GM18909 (cell line): ENCODE results near the gene FSTL4.

ENCODE experiments used
- ATAC-seq: cut with Tn5 transposase; IDR thresholded peaks from one replicate; pipeline ENCODE4 v1.9.1; 2021; ENCODE audit warnings: mild to moderate bottlenecking; ENCODE audit not compliant: unreplicated experiment, poor library complexity

Gene FSTL4

DNA sequence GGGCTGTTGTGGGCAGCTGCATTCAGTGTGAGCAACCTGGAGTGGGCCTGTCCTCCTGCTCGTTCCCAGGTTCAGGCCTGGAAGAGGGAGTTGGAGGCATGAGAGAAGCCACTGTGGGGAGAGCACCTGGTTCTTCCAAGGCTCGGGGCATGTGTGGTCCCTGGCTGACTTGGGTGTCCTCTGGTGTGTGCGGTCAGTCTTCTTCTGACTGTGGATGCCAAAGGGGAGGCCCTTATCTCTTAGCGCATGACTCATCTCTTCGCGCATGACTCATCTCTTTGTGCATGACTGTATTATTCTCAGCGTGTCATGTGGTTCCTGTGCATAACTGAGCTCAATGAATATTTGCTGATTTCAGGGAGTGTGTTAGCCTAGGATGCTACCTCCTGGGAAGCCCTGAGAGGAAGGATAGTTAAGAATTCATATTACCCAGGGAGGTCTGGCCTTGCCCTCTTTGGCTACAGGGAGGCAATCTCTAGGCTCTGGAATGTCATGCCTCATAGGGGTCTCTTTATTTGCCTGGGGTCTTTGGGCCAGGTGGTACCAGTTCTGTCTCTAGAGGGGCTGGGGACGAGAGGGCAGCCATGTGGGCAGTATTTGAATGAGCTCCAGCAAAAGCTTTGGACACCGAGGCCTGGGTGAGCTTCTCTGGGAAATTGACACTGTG, 371.8 kb downstream of the FSTL4 start:
- peak; percentile 70 for ATAC-seq

DNA sequence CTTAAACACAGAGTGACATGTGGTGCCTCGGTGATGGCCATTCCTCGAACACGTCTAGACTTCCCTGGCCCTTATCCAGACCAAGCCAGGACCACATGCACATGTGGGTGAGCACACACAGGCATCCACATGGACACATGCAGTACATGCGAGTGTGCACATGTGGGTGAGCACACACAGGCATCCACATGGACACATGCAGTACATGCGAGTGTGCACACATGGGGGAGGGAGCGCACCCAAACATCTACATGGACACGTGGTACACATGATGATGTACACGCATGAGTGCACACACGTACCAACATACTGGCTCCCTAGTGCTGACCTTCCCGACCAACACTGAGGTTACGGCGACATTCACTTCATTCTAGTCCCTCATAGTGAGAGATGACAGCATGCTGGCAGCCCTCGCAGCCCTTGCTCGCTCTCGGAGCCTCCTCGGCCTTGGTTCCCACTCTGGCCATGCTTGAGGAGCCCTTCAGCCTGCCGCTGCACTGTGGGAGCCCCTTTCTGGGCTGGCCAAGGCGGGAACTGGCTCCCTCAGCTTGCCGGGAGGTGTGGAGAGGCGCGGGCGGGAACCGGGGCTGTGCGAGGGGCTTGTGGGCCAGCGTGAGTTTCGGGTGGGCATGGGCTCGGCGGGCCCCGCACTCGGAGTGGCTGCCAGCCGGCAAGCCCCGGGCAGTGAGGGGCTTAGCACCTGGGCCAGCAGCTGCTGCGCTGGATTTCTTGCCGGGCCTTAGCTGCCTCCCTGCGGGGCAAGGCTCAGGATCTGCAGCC, 373.7 kb downstream of the FSTL4 start:
- ATAC-seq = no peak

DNA sequence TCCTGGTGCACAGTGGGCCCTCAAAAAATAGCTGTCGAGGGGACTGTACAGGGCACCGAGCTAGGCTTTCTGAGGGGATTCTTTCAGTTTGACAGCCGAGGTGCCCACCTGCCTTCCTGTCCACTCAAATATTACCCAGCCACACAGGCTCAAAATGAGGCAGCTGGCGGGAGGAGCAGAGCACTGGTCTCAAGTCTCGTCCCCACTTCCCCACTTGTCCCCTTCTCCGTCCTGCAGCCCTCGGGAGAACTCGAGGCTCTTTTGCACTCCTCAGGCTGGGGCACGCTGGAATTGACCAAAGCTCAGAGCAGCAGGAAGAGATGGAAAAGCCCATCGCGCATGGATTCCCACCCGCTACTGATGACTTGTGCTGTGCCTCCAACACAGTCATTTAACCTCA, 375.4 kb downstream of the FSTL4 start:
- ATAC-seq = no peak

DNA sequence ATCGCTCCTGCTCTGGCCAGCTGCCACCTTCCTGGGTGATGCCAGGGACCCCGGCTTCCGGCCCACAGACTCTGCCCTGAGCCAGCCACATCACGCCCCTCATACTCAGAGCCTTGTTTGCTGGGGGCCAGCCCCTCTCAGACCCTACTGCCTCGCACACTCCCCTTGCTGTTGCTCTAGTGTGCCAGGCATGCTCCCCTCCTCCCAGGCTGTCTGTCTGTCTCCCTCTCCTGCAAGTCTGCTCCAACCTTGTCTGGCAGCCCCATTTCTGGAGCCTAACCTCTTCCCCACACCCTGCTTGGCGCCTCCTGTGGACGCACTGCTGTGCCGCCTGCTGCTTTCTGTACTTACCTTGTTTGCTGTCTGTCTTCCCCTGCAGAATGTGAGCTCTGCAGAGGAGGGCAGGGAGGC, 375.8 kb downstream of the FSTL4 start:
- ATAC-seq = no peak

DNA sequence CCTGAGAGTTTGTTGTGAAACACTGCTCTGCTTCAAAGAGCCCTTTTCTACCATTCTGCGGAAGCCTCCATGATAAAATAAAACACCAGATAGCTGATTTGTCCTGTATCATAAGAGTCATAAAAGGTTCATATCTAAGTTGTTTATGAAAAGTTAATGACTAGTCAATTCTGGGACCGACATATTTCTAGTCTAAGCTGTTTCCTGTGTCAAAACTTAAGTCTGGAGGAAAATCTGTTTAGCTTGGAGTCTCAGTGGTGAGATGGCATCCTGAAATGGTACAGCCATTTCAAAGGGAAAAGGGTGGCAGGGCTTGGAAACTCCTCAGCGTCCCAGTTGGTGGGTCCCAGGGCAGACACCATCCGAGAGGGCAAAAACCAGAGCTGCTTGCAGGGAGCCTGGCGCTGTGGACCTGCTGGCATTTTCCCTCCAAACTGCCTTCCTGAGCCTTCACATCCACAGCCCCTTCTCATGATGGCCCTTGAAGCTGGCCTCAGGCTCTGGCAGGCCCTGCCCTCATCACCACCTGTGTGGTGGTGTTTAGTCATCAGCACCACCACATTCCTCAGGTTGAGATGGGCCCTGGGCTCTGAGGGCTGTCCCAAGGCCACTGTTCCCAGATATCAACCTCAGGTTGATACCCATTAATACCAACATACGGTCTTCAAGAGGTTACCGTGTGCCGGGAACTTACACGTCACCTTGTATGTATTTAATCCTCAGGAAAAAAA, 376.5 kb downstream of the FSTL4 start:
- ATAC-seq = no peak

DNA sequence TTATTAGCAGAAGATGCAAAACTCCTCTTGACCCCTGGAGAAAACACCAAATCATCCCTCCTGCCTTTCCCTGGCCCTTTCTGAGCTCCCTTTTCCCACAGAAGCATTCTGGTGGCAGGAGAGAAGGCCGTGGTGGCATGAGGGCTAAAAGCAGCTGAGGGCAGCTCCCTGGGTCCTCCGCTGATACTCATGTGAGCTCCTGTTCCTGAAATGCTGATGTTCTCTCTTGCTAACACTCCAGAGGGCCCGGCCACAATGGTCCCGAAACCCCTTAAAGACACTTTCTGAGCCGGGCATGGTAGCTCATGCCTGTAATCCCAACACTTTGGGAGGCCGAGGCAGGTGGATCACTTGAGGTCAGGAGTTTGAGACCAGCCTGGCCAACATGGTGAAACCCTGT, 377.4 kb downstream of the FSTL4 start:
- no peak for ATAC-seq

DNA sequence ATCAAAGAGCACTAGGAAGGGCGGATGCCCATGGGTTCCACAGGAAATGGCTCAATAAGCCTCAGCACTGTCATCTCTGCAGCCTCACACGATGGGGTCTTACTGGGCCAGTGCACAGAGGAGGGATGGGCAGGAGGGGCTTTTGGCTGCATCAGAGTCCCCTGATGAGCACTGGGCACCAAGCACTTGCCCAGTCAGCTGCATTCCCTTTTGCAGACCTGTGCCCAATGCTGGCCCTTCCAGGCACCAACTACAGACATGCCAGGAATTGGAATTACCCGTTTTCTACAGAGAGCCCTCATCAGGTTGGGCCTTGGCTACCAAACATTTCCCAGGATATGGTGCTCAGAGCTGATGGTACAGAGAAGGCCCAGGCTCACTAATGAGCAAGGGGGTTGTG, 378.1 kb downstream of the FSTL4 start:
- ATAC-seq = no peak

DNA sequence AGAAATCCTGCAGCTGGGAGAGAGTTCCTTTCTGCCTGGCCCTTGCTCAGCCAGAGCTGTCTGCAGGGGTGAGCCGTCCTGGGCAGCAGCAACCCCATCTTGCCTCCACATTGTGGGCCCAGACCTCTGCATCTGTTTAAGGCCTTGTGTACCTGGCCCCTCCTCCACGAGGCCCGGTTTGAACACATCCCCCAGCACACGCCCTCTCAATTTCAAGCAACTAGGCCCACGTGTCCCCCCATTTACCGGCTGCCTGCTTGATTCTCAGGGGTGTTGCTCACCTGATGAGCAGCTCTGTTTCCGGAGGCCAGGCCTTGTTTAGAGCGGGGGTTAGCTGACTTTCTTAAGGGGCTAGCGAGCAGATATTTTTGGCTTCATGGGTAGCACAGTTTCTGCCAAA, 378.7 kb downstream of the FSTL4 start:
- no peak for ATAC-seq

DNA sequence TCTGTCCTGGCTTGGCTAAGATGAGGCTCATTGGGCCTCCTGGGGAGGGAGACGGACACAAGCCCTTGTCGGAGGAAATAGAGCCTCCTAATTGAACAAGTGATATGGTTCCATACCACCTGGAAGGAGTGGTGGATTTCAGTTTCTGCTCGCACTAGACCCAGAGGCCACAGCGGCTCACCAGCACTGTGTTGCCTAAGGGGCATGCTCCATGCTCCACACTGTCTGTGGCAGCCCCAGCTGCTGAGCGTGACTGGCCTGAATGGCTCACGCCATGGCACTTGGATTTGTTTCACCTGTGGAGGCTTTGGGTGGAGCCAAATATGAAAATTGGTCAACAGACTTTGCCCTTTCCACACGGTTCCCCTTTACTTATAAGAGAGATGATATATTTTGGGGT, 379.4 kb downstream of the FSTL4 start:
- ATAC-seq = no peak

DNA sequence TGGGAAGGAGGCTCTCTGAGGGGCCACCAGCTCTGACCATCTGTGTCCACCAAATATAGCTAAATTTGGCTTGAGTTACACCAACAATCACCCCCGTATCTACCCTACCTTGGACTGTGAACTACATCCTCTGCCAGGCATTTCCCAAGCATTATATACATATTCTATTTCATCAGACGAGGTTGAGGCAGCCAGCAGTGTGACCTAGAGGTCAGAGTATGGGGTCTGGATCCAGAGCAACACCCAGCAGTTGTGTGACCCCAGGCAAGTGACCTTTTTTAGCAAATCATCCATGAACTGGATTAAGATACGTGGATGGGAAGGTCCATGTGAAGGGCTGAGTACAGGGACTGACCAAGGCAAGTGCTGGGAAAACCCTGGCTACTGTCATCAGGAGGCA, 379.9 kb downstream of the FSTL4 start:
- ATAC-seq = no peak

DNA sequence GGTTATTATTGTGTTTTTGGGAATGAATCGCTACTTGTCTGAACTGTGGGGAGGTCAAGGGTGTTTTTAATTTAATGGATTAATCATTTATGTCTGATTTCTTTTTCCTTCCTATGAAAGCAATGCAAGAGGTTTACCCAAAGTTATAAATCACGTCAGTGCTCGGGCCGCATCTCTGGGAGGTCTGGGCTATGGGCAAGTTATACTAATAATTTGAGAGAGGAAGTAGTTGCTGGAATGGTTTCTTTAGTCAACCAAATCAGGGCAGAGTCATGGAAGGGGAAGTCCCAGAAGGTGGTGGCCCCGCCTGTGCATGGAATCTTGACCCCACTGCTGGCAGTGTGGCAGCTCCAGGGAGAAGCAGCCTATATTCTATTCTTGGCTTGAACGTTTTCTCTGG, 380.3 kb downstream of the FSTL4 start:
- no peak for ATAC-seq

DNA sequence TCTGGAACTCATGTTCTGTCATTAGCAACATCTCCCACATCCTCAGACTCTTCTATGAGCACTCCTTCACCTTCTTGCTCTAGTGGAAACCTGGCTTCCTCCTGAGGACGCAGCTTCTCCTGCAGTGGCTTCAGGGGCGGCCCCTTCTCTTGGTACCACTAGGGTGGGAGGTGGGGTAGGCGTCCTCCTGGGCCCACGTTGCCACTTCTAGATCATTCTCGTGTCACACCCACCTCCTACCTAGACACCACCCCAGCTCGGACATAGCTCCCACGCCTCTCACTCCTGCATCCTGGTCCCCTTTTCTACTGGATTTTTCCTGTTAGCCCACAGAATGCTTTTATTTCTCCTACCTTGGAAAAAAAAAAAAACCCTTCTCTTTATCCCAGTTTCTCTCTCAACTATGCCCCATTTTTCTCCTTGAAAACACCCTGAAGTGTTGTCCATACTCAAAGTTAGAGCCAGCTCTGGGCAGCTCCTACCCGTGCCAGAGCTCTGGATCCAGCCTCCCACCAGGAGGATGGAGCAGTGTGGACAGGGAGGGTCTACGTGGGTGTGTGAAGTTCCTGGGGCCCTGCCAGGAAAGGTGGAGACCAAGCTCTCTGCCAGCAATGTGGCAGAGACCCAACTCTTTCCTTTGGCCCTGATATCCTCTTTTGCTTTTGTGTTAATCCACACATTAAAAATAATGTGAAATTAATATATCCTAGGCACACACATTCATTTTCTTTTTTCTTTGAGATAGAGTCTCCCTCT, 381.3 kb downstream of the FSTL4 start:
- ATAC-seq = no peak

DNA sequence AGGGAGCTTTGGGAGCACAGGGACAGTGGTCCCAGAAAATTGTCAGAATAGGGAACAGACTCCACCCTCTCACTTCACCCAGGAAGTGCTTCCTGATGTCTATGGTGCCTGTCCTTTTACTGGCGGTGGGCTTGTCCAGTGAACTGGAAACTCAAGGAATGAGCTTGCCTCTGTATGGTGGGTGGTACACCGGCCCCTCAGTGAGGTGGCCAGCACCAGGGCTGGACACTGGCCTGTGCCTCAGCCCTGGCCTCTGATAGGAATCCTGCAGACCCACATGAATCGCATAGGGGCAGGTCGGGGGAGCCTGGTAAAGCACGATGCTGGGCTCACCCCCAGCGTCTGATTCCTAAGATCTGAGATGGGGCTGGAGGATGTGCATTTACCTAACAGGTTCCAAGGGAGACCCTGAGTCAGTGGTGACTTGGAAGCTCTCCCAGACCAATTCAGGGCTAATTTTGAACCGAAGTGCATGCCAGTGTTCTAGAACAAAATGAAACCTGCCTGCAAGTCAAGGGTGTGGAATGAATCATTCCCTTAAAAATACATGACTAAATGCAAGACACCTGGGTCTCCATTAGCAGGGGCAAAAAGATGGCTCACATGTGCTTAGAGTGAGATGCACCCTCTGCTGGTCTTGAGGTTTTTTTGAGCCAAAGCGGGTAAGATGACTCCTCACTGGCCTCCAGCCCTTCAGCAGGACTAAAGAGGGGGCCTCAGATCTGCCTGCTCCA, 382.2 kb downstream of the FSTL4 start:
- ATAC-seq = no peak

DNA sequence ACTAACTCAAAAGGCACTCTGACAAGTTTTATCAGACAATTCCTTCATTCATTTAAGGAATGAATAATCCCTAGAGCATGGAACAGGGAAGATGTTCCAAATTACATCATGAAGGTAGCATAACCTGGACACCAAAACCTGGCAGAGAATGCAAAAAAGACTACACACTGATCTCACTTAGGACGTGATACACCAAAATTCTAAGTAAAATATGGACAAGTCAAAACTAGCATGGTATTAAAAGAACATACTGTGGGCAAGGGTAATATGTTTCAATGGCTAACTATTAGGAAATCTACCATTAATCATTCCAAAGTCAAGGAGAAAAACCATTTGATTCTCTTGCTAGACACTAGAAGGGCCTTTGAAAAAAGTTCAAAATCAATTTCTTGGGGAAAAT, 384.0 kb downstream of the FSTL4 start:
- no peak for ATAC-seq

DNA sequence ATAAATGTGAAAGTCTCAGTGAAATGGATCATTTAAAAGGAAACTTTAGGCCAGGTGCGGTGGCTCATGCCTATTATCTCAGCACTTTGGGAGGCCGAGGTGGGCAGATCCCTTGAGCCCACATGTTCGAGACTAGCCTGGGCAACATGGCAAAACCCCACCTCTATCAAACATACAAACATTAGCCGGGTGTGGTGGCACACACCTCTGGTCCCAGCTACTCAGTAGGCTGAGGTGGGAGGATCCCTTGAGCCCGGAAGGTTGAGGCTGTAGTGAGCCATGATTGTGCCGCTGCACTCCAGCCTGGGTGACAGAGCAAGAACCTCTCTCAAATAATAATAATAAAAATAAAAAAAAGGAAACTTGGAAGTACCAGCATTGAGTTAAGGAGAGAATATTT, 384.4 kb downstream of the FSTL4 start:
- no peak for ATAC-seq

DNA sequence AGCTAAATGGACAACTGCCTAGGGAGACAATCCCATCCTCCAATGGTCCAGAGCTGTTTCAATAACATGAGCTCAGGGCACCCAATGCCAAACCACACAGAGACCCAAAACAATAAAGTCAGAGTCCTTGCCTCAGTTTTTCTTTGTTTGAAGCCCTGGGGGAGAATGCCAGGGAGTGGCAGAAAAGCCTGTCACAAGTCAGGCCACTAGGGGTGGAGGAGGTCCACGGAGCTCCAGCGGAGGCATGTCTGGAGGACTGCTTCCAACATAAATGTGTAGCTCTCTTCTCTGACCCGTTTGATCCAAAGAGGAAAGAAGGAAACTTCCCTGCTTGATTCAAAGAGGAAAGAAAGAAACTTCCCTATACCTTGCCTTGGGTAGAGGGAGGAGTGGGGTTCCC, 385.3 kb downstream of the FSTL4 start:
- ATAC-seq = no peak

DNA sequence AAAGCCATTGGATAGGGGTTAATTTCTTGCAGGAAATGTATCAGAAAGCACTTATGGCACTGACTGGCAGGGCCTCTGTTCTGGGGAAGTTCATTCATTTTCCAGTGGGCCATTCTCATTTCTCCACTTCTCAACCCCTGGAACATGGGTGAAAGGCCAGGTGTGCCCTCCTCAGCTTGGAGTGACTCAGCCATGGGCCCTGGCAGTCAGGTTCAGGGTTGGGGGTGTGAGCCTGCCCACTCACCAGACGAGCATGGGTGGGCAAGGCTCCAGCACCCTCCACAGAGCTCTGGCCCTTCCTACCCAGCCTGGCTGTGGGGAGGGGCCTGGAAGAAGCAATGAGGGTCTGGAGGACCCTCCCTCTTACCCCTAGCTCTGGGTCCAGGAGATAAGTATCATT, 386.2 kb downstream of the FSTL4 start:
- ATAC-seq = no peak

DNA sequence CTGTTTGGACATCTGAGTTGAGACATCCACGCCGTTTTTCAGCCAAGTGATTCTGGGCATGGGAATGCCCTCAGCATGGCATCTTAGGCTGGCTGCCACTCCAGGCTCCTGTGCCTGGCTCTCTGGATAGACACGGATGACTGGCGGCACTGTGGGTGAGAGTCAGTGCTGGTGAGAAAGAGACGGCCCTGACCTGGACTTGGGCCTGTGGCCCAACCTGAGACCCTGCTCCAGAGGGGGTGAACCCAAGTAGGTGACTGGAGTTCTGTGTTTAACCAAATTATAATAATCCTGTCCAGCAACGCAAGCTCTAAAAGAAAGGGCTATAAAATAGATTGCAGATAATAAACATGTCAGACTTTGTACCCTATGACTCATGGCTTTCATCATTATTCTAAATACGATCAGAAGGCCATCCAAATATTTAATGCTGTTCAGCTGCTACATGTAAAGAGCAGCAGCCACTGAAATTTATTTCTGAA, 386.6 kb downstream of the FSTL4 start:
- ATAC-seq = no peak

DNA sequence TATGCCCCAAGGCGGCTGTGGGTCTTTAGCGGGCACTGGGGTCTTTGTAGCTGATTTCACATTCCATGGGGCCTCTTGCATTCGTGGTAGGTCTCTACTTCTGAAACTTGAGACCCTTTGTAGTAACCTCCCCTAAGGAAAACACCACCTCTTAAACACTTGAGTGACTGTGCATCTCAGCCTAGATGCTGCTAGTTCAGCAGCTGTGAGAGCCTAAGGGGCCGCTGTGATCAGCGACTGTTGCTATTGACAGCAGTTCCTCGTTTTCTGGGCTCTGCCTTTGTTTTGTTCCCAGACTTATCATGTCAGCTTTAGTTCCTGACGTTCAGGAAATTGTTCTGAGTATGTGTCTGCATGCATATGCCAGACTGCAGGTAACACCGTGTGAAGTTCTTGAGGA, 389.4 kb downstream of the FSTL4 start:
- no peak for ATAC-seq

DNA sequence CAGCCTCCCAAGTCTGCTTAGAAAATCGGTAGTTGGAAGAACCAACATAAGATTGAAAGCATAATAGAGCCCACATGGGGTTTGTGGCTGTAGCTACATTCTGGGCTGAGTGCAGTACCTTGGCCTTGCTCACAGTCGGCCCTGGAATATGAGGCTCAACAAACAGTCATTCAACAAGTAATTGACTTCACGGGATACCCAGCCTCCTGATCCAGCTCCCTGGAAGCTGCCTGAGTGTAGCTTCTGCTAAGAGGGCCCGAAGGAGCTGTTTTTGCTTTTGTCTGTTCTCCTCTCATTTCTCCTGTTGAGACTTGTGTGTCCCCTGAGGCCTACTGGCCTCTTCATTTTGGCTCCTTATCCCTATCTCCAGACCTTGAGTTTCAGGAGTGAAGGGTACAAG, 389.8 kb downstream of the FSTL4 start:
- ATAC-seq = no peak
